GM23338 (cell line): ENCODE results near the gene KRT74. TPM values are rescaled to one million over a fixed set of nuclear protein-coding genes. Genes with fewer than 3 reads are reported as not detected.

Experiments
- ATAC-seq: fragments of 200-7000 bp; cut with Tn5 transposase; 3 replicates; pipeline ENCODE4 v1.9.1; 2020
- DNase-seq: peaks from one replicate; pipeline ENCODE4 v3.0.0-alpha.2; 2015; ENCODE audit warnings: low spot score
- H2AFZ ChIP-seq: fragments of 200-600 bp; sonication (generic); 2 replicates; pipeline ENCODE4 v1.8.0; 2016; ENCODE audit warnings: antibody characterized with exemption, mild to moderate bottlenecking, moderate library complexity
- H3F3A ChIP-seq: fragments of 200-600 bp; sonication (generic); replicated peaks from 2 replicates; pipeline ENCODE4 v1.8.0; 2017; ENCODE audit warnings: antibody characterized with exemption, mixed run types, low read depth
- H3K27ac ChIP-seq: fragments of 200-600 bp; sonication (generic); 2 replicates; pipeline ENCODE4 v1.6.1; 2016; ENCODE audit warnings: low read depth
- H3K27me3 ChIP-seq: fragments of 200-600 bp; sonication (generic); 2 replicates; pipeline ENCODE4 v1.8.0; 2016; ENCODE audit warnings: mild to moderate bottlenecking, mixed run types, moderate library complexity; ENCODE audit not compliant: insufficient read depth
- H3K36me3 ChIP-seq: fragments of 200-600 bp; sonication (generic); 2 replicates; pipeline ENCODE4 v1.8.0; 2016; ENCODE audit warnings: mild to moderate bottlenecking; ENCODE audit not compliant: insufficient read depth
- H3K4me1 ChIP-seq: fragments of 200-600 bp; sonication (generic); 2 replicates; pipeline ENCODE4 v1.8.0; 2016; ENCODE audit warnings: mild to moderate bottlenecking, moderate library complexity; ENCODE audit not compliant: insufficient read depth
- H3K4me2 ChIP-seq: fragments of 200-600 bp; sonication (generic); 2 replicates; pipeline ENCODE4 v1.7.1; 2017; ENCODE audit warnings: mixed run types
- H3K4me3 ChIP-seq: fragments of 200-600 bp; sonication (generic); 2 replicates; pipeline ENCODE4 v1.6.1; 2016; ENCODE audit warnings: mixed run types
- H3K79me2 ChIP-seq: fragments of 200-600 bp; sonication (generic); replicated peaks from 2 replicates; pipeline ENCODE4 v1.8.0; 2017; ENCODE audit warnings: mild to moderate bottlenecking; ENCODE audit not compliant: insufficient read depth
- H3K9me2 ChIP-seq: fragments of 200-600 bp; sonication (generic); 2 replicates; pipeline ENCODE4 v1.8.0; 2017; ENCODE audit not compliant: insufficient read depth
- H4K20me1 ChIP-seq: fragments of 200-600 bp; sonication (generic); replicated peaks from 2 replicates; pipeline ENCODE4 v1.8.0; 2017; ENCODE audit warnings: mild to moderate bottlenecking; ENCODE audit not compliant: insufficient read depth
- H3K27ac Mint-ChIP-seq: 2 replicates; pipeline ENCODE4 v1.8.0; 2020; ENCODE audit warnings: inconsistent platforms, mild to moderate bottlenecking, moderate library complexity, mixed read lengths
- H3K27me3 Mint-ChIP-seq: 3 replicates; pipeline ENCODE4 v1.8.0; 2022; ENCODE audit warnings: low read depth, mild to moderate bottlenecking, moderate library complexity, mixed read lengths, inconsistent platforms; ENCODE audit not compliant: insufficient read depth, poor library complexity
- H3K36me3 Mint-ChIP-seq: 3 replicates; pipeline ENCODE4 v1.8.0; 2021; ENCODE audit warnings: low read depth, mild to moderate bottlenecking, inconsistent platforms, moderate library complexity, mixed read lengths
- H3K4me1 Mint-ChIP-seq: 3 replicates; pipeline ENCODE4 v1.8.0; 2020; ENCODE audit warnings: mild to moderate bottlenecking, inconsistent platforms, mixed read lengths
- H3K4me3 Mint-ChIP-seq: 3 replicates; pipeline ENCODE4 v1.8.0; 2021; ENCODE audit warnings: moderate library complexity, mild to moderate bottlenecking, inconsistent platforms, mixed read lengths
- H3K9me3 Mint-ChIP-seq: 3 replicates; pipeline ENCODE4 v1.8.0; 2020; ENCODE audit warnings: moderate library complexity, mild to moderate bottlenecking, inconsistent platforms, mixed read lengths
- CREB1 ChIP-seq: fragments of 250-450 bp; sonication (Bioruptor Pico); IDR thresholded peaks from 2 replicates; pipeline ENCODE4 v1.5.0; 2020; ENCODE audit warnings: low read depth, mild to moderate bottlenecking, moderate library complexity
- CTCF ChIP-seq, 2 experiments: fragments of 200-600 bp in 1 of 2; sonication (generic) in 1 of 2; conservative IDR thresholded peaks; 2 replicates each; pipeline versions ENCODE4 v1.5.1 to v1.6.1; 2016 to 2017; ENCODE audit warnings: antibody characterized with exemption in 2 of 2, low read depth in 2 of 2, mild to moderate bottlenecking in 2 of 2, moderate library complexity in 1 of 2
- ETS1 ChIP-seq: IDR thresholded peaks from 2 replicates; pipeline ENCODE4 v1.6.1; 2016; ENCODE audit warnings: antibody characterized with exemption
- EZH2 ChIP-seq: fragments of 200-600 bp; sonication (generic); IDR thresholded peaks from one replicate; pipeline ENCODE4 v1.8.0; 2017; ENCODE audit warnings: antibody characterized with exemption, mild to moderate bottlenecking, low read depth; ENCODE audit not compliant: unreplicated experiment
- EZH2phosphoT487 ChIP-seq: fragments of 200-600 bp; sonication (generic); IDR thresholded peaks from one replicate; pipeline ENCODE4 v1.8.1; 2018; ENCODE audit warnings: antibody characterized with exemption; ENCODE audit not compliant: unreplicated experiment
- JUNB ChIP-seq: IDR thresholded peaks from one replicate; pipeline ENCODE4 v1.6.1; 2016; ENCODE audit warnings: antibody characterized with exemption; ENCODE audit not compliant: unreplicated experiment
- NANOG ChIP-seq: IDR thresholded peaks from 2 replicates; pipeline ENCODE4 v1.6.1; 2016; ENCODE audit warnings: antibody characterized with exemption, borderline replicate concordance
- POLR2AphosphoS5 ChIP-seq: IDR thresholded peaks from 2 replicates; pipeline ENCODE4 v1.6.1; 2016; ENCODE audit warnings: antibody characterized with exemption, low read depth
- REST ChIP-seq: IDR thresholded peaks from one replicate; pipeline ENCODE4 v1.6.1; 2018; ENCODE audit warnings: antibody characterized with exemption; ENCODE audit not compliant: unreplicated experiment
- STAT1 ChIP-seq: IDR thresholded peaks from one replicate; pipeline ENCODE4 v1.6.1; 2016; ENCODE audit warnings: antibody characterized with exemption; ENCODE audit not compliant: unreplicated experiment
- ZNF114 ChIP-seq: fragments of 250-450 bp; sonication (Bioruptor Pico); IDR thresholded peaks from 2 replicates; pipeline ENCODE4 v1.5.0; 2020; ENCODE audit warnings: mild to moderate bottlenecking, moderate library complexity
- ZNF331 ChIP-seq: fragments of 250-450 bp; sonication (Bioruptor Pico); IDR thresholded peaks from 2 replicates; pipeline ENCODE4 v1.5.0; 2020; ENCODE audit warnings: low read depth, mild to moderate bottlenecking, moderate library complexity
- ZNF462 ChIP-seq: fragments of 250-450 bp; sonication (Bioruptor Pico); IDR thresholded peaks from 2 replicates; pipeline ENCODE4 v1.5.0; 2020; ENCODE audit warnings: mild to moderate bottlenecking, moderate library complexity
- polyA plus RNA-seq: library from polyadenylated mRNA; unstranded; fragments of >200 nt; fragmentation: Nextera tagmentation; extraction: Ambion mirVana; gene quantifications from 2 replicates; pipeline ENCODE4 v1.2.1, GENCODE V29; 2016
- total RNA-seq: library from RNA; depleted of rRNA; stranded (reverse); fragments of >200 nt; shearing (Covaris generic); gene quantifications from 2 replicates; pipeline ENCODE4 v1.2.3, GENCODE V29; 2014

The KRT74 gene
- total and polyA plus RNA-seq, 2 experiments from 2014 or later, result not detected

- Histone ChIP-seq H3K27ac (no peak overlapping the region), H2AFZ (no peak overlapping the region), H3K4me3 (no peak overlapping the region), H3K9me2 (0 out of 2 replicates have a peak, but pooled peaks cover 7% of the 10 kb centered on the region), H3K79me2 (no peaks in the 10 kb centered on the region), H3K27me3 (no peaks in the 10 kb centered on the region), H3K4me2 (no peak overlapping the region), H3K4me1 (no peaks in the 10 kb centered on the region), H4K20me1 (no peaks in the 10 kb centered on the region), H3K36me3 (no peaks in the 10 kb centered on the region), H3F3A (no peaks in the 10 kb centered on the region)
- Mint-ChIP-seq H3K27ac (no peak overlapping the region), H3K9me3 (no peaks in the 10 kb centered on the region), H3K4me3 (no peak overlapping the region), H3K27me3 (peaks cover 8% of the 10 kb centered on the region), H3K36me3 (no peaks in the 10 kb centered on the region; the same call in 2 of the 3 replicates), H3K4me1 (no peaks in the 10 kb centered on the region)
- TF ChIP-seq CTCF (conservative IDR thresholded peaks at IDR 0.05; ENCODE audit: low read depth in 2 of 2) (no peak), ZNF462 (CRISPR knock-in tag) (no peak), ZNF331 (CRISPR knock-in tag) (no peak), POLR2AphosphoS5 (no peak), ZNF114 (no peak), STAT1 (no peak), EZH2 (no peak), REST (no peak), EZH2phosphoT487 (no peak), ETS1 (no peak), JUNB (no peak), CREB1 (CRISPR knock-in tag) (no peak), NANOG (no peak)
- ATAC-seq, result no peak
- DNase-seq, result no peak
These were observed 21.6 kb downstream of the KRT74 start for GRCh38 chr12:52552055-52552454.
